ENCODE measurements around the gene EXT2.

DNA sequence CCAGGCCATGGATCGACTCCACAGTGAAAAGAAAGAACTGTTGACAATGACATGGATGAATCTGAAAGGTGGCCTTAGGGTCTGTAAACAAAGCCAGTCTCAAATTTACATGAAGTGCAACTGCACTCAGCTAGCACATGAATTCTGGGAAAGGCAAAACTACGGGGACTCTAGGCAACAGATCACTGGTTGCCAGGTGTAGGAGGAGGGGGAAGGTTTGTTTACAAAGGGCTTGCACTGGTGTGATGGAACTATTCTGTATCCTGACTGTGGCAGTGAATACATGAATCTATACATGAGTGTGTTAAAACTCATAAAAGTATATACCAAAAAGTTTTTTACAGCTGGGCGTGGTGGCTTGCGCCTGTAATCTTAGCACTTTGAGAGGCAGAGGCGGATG lies 187.1 kb downstream of the EXT2 start:
- TF ChIP-seq GATA3 (IDR thresholded peaks at IDR 0.05; ENCODE audit: low read depth, low read length) (no peak), GATA2 (IDR thresholded peaks at IDR 0.05; ENCODE audit: low read depth, low read length) (no peak)
